CD4-positive, alpha-beta T cell (primary cell): ENCODE measurements around the gene UBE4B. TPM values are rescaled to one million over a fixed set of nuclear protein-coding genes. Genes with fewer than 3 reads are reported as not detected.

Experiments used
- ATAC-seq: fragments of 200-7000 bp; cut with Tn5 transposase; one replicate; pipeline ENCODE4 v1.10.0; 2022; ENCODE audit warnings: mild to moderate bottlenecking; ENCODE audit not compliant: poor library complexity
- CTCF ChIA-PET: fragments of 350-600 bp; sonication (Branson Sonifier 250); formaldehyde crosslinking; loops from one replicate; lab custom pipeline; 2021; ENCODE audit warnings: antibody characterized with exemption, inconsistent platforms; lab: Charles Lee
- POLR2A ChIA-PET: fragments of 350-600 bp; sonication (Branson Sonifier 250); formaldehyde crosslinking; loops from one replicate; lab custom pipeline; 2021; ENCODE audit warnings: antibody characterized with exemption, inconsistent platforms; lab: Charles Lee
- DNase-seq, 14 experiments: peaks; one replicate each; pipeline ENCODE4 v3.0.0-alpha.2; 2013 to 2020; ENCODE audit warnings: mixed read lengths in 2 of 14
- H3K27ac ChIP-seq, 2 donors: one replicate each; pipeline versions ENCODE4 v1.5.1 to v1.7.0; 2013; ENCODE audit warnings: low read length in 2 of 2, low read depth in 1 of 2, mild to moderate bottlenecking in 1 of 2
- H3K27me3 ChIP-seq, 2 experiments: 1 replicate in 1 of 2; 2 replicates in 1 of 2; pipeline versions ENCODE4 v1.6.1 to v1.7.0; 2013; ENCODE audit warnings: low read length in 2 of 2, control low read depth in 1 of 2, mild to moderate bottlenecking in 1 of 2, moderate library complexity in 1 of 2; ENCODE audit not compliant: insufficient read depth in 2 of 2, control insufficient read depth in 1 of 2
- H3K36me3 ChIP-seq: one replicate; pipeline ENCODE4 v1.6.1; 2013; ENCODE audit warnings: low read length, control low read depth; ENCODE audit not compliant: insufficient read depth
- H3K4me1 ChIP-seq: one replicate; pipeline ENCODE4 v1.6.1; 2013; ENCODE audit warnings: low read length, control low read depth; ENCODE audit not compliant: insufficient read depth
- H3K4me3 ChIP-seq: one replicate; pipeline ENCODE4 v1.5.1; 2013; ENCODE audit warnings: mild to moderate bottlenecking, low read length, moderate library complexity
- H3K9me3 ChIP-seq, 2 experiments: 1 replicate in 1 of 2; 2 replicates in 1 of 2; pipeline versions ENCODE4 v1.6.1 to v1.7.0; 2013; ENCODE audit warnings: low read length in 2 of 2, mild to moderate bottlenecking in 2 of 2, control low read depth in 1 of 2, moderate library complexity in 1 of 2; ENCODE audit not compliant: control insufficient read depth in 1 of 2, insufficient read depth in 1 of 2
- H3K27ac Mint-ChIP-seq: one replicate; pipeline ENCODE4 v1.8.0; 2020; ENCODE audit warnings: mixed read lengths
- H3K27me3 Mint-ChIP-seq: one replicate; pipeline ENCODE4 v1.8.0; 2021; ENCODE audit warnings: mixed read lengths
- H3K36me3 Mint-ChIP-seq: one replicate; pipeline ENCODE4 v1.8.0; 2021; ENCODE audit warnings: low read depth, mixed read lengths
- H3K4me1 Mint-ChIP-seq: one replicate; pipeline ENCODE4 v1.8.0; 2021; ENCODE audit warnings: low read depth, mixed read lengths
- H3K4me3 Mint-ChIP-seq: one replicate; pipeline ENCODE4 v1.8.0; 2020; ENCODE audit warnings: mild to moderate bottlenecking, mixed read lengths
- H3K9me3 Mint-ChIP-seq: one replicate; pipeline ENCODE4 v1.8.0; 2020; ENCODE audit warnings: mixed read lengths
- intact Hi-C, 2 experiments: fragments of 100-400 bp; cut with DNase I in 1 of 2; cut with micrococcal nuclease in 1 of 2; formaldehyde crosslinking; loops; one replicate each; pipeline versions ENCODE4 v1.15.1 to v1.9.0; 2023 to 2025; cut with DNase I, micrococcal nuclease
- microRNA-seq: library from miRNA; unstranded; fragments of <30 nt; microRNA quantifications from one replicate; pipeline ENCODE4 v1.2.0, GENCODE V29; 2021; ENCODE audit warnings: borderline microRNAs expressed, borderline replicate concordance
- total RNA-seq, 174 experiments: library from RNA in 2 of 174; stranded (reverse) in 2 of 174; gene quantifications; one replicate each; pipeline ENCODE4 v1.2.3 and lab custom pipeline; 2021 to 2026
- TF ChIP-seq, protein P1 (sequence below): fragments of 200-600 bp; IDR thresholded peaks from one replicate; pipeline ENCODE4 v1.8.0; 2022; ENCODE audit warnings: antibody characterized with exemption, mild to moderate bottlenecking

Gene UBE4B
- total RNA-seq, 2 experiments from 2014 or later = 27.9 to 28.7 TPM

DNA sequence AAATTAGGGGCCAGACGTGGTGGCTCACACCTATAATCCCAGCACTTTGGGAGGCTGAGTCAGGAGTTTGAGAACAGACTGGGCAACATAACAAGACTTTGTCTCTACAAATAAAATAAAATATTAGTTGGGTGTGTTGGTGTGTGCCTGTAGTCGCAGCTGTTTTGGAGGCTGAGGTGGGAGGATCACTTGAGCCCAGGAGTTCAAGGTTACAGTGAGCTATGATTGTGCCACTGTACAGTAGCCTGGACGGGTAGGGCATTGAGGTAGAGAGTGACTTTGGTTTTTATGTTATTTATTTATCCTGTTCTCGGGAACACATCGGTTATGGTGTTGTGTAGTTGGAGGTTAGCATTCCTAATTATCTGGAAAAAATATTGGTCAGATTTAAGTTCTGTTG, 197.1 kb downstream of the UBE4B start:
- Mint-ChIP-seq H3K36me3 (peaks cover 4% of the 10 kb centered on the region), H3K4me3 (no peak overlapping the region), H3K27ac (no peak overlapping the region), H3K27me3 (no peaks in the 10 kb centered on the region), H3K9me3 (no peaks in the 10 kb centered on the region), H3K4me1 (peaks cover 4% of the 10 kb centered on the region)
- CTCF ChIA-PET = no interaction called here
- intact Hi-C loops = no loop called here
- Histone ChIP-seq H3K36me3 (no peaks in the 10 kb centered on the region), H3K4me3 (no peak overlapping the region), H3K4me1 (no peaks in the 10 kb centered on the region), H3K27me3 (no peaks in the 10 kb centered on the region), H3K27ac (no peak overlapping the region), H3K9me3 (no peaks in the 10 kb centered on the region)
- DNase-seq (no peak), ATAC-seq (no peak)
- POLR2A ChIA-PET = no interaction called here
- TF ChIP-seq, protein P1, sequence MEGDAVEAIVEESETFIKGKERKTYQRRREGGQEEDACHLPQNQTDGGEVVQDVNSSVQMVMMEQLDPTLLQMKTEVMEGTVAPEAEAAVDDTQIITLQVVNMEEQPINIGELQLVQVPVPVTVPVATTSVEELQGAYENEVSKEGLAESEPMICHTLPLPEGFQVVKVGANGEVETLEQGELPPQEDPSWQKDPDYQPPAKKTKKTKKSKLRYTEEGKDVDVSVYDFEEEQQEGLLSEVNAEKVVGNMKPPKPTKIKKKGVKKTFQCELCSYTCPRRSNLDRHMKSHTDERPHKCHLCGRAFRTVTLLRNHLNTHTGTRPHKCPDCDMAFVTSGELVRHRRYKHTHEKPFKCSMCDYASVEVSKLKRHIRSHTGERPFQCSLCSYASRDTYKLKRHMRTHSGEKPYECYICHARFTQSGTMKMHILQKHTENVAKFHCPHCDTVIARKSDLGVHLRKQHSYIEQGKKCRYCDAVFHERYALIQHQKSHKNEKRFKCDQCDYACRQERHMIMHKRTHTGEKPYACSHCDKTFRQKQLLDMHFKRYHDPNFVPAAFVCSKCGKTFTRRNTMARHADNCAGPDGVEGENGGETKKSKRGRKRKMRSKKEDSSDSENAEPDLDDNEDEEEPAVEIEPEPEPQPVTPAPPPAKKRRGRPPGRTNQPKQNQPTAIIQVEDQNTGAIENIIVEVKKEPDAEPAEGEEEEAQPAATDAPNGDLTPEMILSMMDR = no peak

Small RNAs within 50 kb of the gene (microRNA-seq; reads per million reads assigned to microRNA genes)
- not detected for gene MIR1273D

Other genes with a start within 250 kb of the UBE4B start
- 10 to 100 TPM; 66.8 to 68.1 TPM for gene CLSTN1, start 209.0 kb upstream of the UBE4B start, total RNA-seq
- 1 to 10 TPM; 6.6 to 6.8 TPM for gene CTNNBIP1, start 122.7 kb upstream of the UBE4B start, total RNA-seq
- gene LZIC, start 89.6 kb upstream of the UBE4B start, total RNA-seq = 10 to 100 TPM; 16.0 to 18.1 TPM
- gene NMNAT1, start 89.5 kb upstream of the UBE4B start, total RNA-seq = 1 to 10 TPM in 1 of 2 experiments, under 1 TPM in 1; 0.66 to 1.0 TPM
- gene RBP7, start 35.7 kb upstream of the UBE4B start, total RNA-seq = under 1 TPM in 1 of 2 experiments, not detected in 1; 0.70 TPM
- gene KIF1B, start 177.6 kb downstream of the UBE4B start, total RNA-seq = 1 to 10 TPM; 7.9 to 9.7 TPM